Muscle of back (tissue), 11 donors: Measurements from ENCODE around the gene DENND4C. TPM values are rescaled to one million over a fixed set of nuclear protein-coding genes. Genes with fewer than 3 reads are reported as not detected.
"Not testable (repeated sequence)": the region's sequence is repeated elsewhere in the genome, so short reads cannot be mapped to it uniquely, and the experiment has no call there.

Experiments
- DNase-seq, 3 donors: peaks; one replicate each; pipeline versions ENCODE4 v3.0.0 to v3.0.0-alpha.2; 2013
- polyA plus RNA-seq, 10 donors: library from polyadenylated mRNA; unstranded; fragments of 120-200 nt; gene quantifications; one replicate each; pipeline ENCODE4 v1.2.1, GENCODE V29; 2013; ENCODE audit not compliant: insufficient read length in 10 of 10

DENND4C gene
- polyA plus RNA-seq, 10 donors: 19.3 to 35.5 (median 26.4) TPM

GRCh38 chr9:19371942-19372341, 141.4 kb downstream of the DENND4C start:
- no peak for DNase-seq

GRCh38 chr9:19372567-19372966, 142.1 kb downstream of the DENND4C start:
- no peak for DNase-seq

GRCh38 chr9:19373527-19373926, 143.0 kb downstream of the DENND4C start:
- DNase-seq: no peak

GRCh38 chr9:19375538-19375937, 145.0 kb downstream of the DENND4C start:
- DNase-seq: no peak

GRCh38 chr9:19376931-19377330, 146.4 kb downstream of the DENND4C start:
- DNase-seq: no peak

- no peak for DNase-seq
These were observed 147.7 kb downstream of the DENND4C start for GRCh38 chr9:19378164-19378563.

- no peak for DNase-seq
These were observed 148.2 kb downstream of the DENND4C start for GRCh38 chr9:19378647-19379046.

- no peak for DNase-seq
These were observed 148.8 kb downstream of the DENND4C start for GRCh38 chr9:19379283-19379682.

- no peak for DNase-seq
These were observed 149.2 kb downstream of the DENND4C start for GRCh38 chr9:19379697-19380046.

GRCh38 chr9:19380826-19381075, 150.3 kb downstream of the DENND4C start:
- DNase-seq: no peak

- no peak for DNase-seq
These were observed 151.2 kb downstream of the DENND4C start for GRCh38 chr9:19381656-19382055.

GRCh38 chr9:19385212-19385611, 154.7 kb downstream of the DENND4C start:
- not testable (repeated sequence) for DNase-seq

GRCh38 chr9:19385786-19386501, 155.5 kb downstream of the DENND4C start:
- DNase-seq: no peak

- no peak for DNase-seq
These were observed 156.1 kb downstream of the DENND4C start for GRCh38 chr9:19386502-19387044.

- no peak for DNase-seq
These were observed 156.8 kb downstream of the DENND4C start for GRCh38 chr9:19387317-19387716.

- not testable (repeated sequence) for DNase-seq
These were observed 159.0 kb downstream of the DENND4C start for GRCh38 chr9:19389539-19389938.

- no peak for DNase-seq
These were observed 167.4 kb downstream of the DENND4C start for GRCh38 chr9:19397845-19398244.

- DNase-seq: not testable (repeated sequence)
These were observed 172.7 kb downstream of the DENND4C start for GRCh38 chr9:19403231-19403630.

GRCh38 chr9:19404283-19405075, 174.0 kb downstream of the DENND4C start:
- DNase-seq: no peak

GRCh38 chr9:19405771-19406170, 175.3 kb downstream of the DENND4C start:
- no peak for DNase-seq

- DNase-seq: no peak
These were observed 177.8 kb downstream of the DENND4C start for GRCh38 chr9:19408316-19408692.

GRCh38 chr9:19408693-19409400, 178.4 kb downstream of the DENND4C start, which contains the start of gene ACER2:
Gene ACER2 (plus strand): TSS chr9:19409009. CDS start chr9:19409085, 76 bp downstream.
- peak; percentile 87 to 96 (median 95) for DNase-seq
